Iris pigment epithelial cell (primary cell): Measurements from ENCODE around the gene ATG2A.

ENCODE experiments used
- DNase-seq: peaks from one replicate; pipeline ENCODE4 v3.0.0-alpha.2; 2011; ENCODE audit warnings: low read depth

ATG2A gene

GRCh38 chr11:64900774-64901173 lies 16.2 kb downstream of the ATG2A start:
- DNase-seq, result no peak

- DNase-seq, result peak; percentile 18
Observed at GRCh38 chr11:64900263-64900678, 16.7 kb downstream of the ATG2A start.

DNA sequence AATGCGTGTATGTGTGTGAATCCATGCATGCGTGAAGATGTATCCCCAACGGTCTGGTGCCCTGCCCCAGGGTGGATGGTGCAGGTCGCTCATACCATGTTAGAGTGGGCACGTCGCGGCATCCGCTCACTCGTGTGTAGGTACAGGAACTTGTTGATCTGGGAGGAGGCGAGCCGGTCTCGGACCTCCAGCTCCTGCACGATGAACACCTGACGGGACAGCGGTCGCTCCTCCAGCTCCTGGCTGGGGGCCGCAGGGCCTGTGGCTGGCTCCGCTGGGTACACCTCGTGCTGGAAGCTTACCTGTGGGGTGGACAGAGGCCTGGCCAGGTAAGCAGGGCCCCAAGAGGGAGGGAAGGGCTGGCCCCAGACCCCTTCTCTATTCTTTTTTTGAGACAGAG lies 18.5 kb downstream of the ATG2A start:
- DNase-seq, result no peak

GRCh38 chr11:64898076-64898445 lies 18.9 kb downstream of the ATG2A start:
- no peak for DNase-seq

- no peak for DNase-seq
Observed at GRCh38 chr11:64897381-64898075, 19.5 kb downstream of the ATG2A start.

- DNase-seq, result no peak
Observed at GRCh38 chr11:64896448-64897022, 20.5 kb downstream of the ATG2A start.

- DNase-seq, result no peak
Observed at GRCh38 chr11:64894812-64895452, 22.1 kb downstream of the ATG2A start.

DNA sequence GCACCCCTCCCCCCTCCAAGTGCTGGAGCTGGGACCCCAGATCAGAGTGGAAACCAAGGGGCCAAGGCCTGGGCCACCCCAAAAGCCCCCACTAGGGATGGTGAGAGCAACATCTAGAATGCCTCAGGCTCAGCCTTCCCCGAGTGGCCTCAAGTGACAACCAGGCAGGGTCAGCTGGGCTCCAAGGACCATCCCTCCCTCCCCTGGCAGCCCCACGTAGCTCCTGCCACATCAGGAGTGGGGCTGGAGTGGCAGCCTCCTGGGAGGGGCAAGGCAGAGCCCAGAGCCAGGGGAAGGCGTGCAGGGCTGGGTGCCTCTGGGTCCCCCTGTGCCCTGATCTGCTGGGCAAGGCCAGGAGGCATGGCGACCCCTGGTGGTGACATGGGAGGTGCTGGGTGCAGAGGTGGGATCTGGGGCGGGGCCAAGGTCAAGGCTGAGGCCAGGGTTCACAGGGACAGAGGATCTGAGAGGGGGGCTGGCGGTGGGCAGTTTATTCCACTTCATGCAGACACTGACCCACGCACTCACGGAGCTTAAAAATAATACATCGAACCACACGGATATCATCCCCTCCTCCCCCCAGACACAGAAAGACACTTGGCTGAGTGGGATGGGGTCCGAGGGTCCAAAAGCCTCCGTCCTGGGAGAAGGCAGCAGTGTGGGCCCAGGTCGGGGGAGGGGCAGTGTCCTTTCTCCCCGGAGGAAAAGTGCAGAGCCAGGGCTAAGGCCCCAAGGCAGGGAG lies 22.8 kb downstream of the ATG2A start:
- DNase-seq, result peak; percentile 42

- no peak for DNase-seq
Observed at GRCh38 chr11:64893194-64894069, 23.6 kb downstream of the ATG2A start.

GRCh38 chr11:64892838-64893193 lies 24.2 kb downstream of the ATG2A start:
- no peak for DNase-seq

GRCh38 chr11:64892411-64892831 lies 24.6 kb downstream of the ATG2A start:
- DNase-seq, result no peak

- no peak for DNase-seq
Observed at GRCh38 chr11:64891880-64892279, 25.1 kb downstream of the ATG2A start.

DNA sequence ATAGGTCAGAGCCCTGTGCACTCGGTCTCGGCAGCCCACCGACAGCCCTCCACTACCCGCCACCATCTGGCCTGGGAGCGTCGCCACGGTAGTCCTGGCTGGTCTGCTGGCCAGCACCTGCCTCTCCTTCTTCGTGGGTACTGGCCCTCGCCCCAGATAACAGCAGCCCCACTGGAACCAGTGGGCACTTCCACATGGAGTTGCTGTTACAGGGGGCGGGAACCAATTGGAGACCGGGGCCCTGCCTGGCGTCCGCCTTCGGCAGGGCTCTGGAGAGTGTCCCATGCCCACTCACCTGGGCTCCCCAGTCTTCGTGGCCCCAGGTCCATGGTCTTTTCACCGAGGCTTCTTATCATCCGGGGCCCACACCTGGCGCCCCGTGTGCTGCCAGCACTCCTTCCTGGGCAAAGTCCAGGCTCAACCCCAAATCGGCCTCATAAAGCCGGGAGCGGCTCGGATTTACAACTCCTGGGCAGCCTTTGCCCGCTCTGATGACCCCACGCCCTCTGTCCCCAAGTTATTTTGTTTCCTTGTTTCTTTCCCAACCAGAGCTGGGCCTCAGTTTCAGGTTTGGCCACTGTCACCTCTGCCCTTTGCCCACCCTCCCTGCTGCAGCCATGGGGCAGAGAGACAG lies 25.7 kb downstream of the ATG2A start:
- no peak for DNase-seq

DNA sequence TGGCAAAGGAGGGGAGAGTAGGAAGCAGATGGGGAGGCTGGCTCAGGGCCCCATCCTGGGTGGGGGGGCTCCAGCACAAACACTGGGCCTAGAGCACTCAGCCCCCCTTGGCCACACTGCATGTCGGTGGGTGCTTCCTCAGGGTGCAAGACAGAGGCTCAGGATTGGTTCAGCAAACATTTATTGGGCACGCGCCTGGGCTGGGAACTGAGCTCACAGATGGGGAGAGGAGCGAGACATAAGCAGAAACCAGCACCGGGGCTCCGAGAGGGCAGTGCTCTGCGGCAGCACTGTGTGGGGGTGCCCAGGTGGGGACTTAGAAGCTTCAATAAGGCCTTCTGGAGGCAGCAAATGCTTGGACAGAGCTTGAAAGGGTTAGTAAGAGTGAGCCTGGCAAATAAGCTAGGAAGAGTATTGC lies 26.5 kb downstream of the ATG2A start:
- DNase-seq, result no peak

DNA sequence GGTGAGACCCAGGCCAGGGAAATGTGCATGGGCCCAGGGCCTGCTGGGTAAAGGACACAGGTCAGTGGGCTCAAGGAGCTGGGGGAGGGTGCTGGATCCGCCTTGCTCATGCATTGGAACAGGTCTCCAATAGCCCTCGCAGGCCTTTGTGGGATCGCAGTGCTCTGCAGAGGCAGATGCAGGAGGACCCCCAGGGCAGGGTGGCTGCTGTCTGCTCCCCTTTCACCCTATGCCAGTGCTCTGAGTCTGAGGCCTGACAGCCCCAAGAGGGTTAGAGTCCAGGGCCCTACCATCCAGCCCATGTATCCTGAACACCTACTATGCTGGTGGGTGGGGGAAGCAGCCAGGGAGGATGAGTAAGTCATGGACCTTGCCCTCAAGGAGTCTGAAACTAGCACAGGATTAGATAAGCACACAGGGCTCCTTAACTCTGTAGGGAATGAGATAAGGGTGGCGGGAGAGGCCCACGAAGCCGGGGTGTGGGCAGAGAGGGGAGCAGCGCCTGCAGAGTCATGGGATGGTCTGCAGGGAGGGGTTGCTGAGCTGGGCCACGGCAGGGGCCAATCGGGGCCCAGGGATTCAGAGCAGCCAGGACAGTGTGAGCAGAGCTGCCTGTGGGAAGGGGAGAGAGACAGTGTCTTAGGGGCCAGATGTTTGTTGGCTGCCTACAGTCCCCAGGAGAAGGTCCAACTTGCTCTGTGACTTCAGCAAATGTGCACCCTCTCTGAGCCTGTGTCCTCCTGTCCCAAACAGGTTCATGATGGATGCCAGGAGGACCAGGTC lies 28.1 kb downstream of the ATG2A start:
- peak; percentile 17 for DNase-seq

DNA sequence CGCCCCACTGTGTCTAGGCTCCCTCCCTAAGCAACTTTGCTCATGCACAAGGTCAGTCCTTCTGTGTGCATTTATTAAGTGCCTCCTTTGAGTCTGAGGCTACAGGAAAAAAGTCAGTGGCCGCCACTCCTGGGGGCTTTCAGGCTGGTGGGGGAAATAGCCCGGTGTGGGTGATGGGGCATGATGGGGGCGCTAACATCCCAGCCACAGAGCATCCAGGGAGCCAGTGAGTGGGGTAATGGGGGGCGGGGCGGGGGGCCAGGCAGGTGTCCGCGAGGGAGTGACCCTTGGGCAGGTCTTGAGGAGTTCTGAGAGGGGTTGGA lies 28.6 kb downstream of the ATG2A start:
- no peak for DNase-seq

- DNase-seq, result no peak
Observed at GRCh38 chr11:64887757-64888405, 29.1 kb downstream of the ATG2A start.

DNA sequence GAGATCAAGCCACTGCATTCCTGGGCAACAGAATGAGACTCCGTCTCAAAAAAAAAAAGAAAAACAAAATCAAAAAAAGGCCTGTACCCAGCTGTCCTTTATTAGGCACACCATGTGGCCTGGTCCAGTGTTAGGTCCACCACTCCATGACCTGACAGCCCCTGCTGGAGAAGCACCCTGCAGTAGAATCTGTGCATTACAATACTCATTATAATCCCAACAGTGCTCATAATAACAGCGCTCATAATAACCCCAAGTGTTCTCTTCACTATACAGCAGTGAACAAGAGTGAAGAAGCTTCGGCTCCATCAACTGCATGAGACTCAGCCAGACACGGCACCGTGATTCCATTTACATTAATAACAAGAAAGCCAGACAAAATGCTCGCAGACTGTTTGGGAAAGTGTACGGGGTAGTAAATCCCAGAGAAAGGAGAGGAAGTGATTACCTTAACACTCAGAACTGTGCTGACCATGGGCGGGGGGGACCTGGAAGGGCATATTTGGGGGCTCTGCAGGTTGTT lies 29.7 kb downstream of the ATG2A start:
- DNase-seq, result no peak

GRCh38 chr11:64885367-64886286 lies 31.4 kb downstream of the ATG2A start:
- DNase-seq, result peak; percentile 96
